Activated CD4-positive, alpha-beta T cell treated with anti-CD3 and anti-CD28 coated beads for 1 hour (primary cell): ENCODE measurements around the gene USP36.
"Not testable (repeated sequence)": the region's sequence is repeated elsewhere in the genome, so short reads cannot be mapped to it uniquely, and the experiment has no call there.

Experiments
- DNase-seq: peaks from one replicate; pipeline ENCODE4 v3.0.0-alpha.2; 2020

The USP36 gene

GRCh38 chr17:78870621-78871020 lies 30.0 kb upstream of the USP36 start:
- no peak for DNase-seq

GRCh38 chr17:78868391-78868790 lies 27.8 kb upstream of the USP36 start:
- DNase-seq: no peak

- not testable (repeated sequence) for DNase-seq
Measured at GRCh38 chr17:78867046-78867445, 26.4 kb upstream of the USP36 start.

- DNase-seq: peak; percentile 36
Measured at GRCh38 chr17:78865682-78866390, 25.2 kb upstream of the USP36 start.

GRCh38 chr17:78864117-78864516 lies 23.5 kb upstream of the USP36 start:
- DNase-seq: no peak

- no peak for DNase-seq
Measured at GRCh38 chr17:78862073-78863023, 21.7 kb upstream of the USP36 start.

GRCh38 chr17:78861229-78861628 lies 20.6 kb upstream of the USP36 start:
- DNase-seq: no peak

- no peak for DNase-seq
Measured at GRCh38 chr17:78859051-78859450, 18.4 kb upstream of the USP36 start.

- no peak for DNase-seq
Measured at GRCh38 chr17:78857266-78857665, 16.7 kb upstream of the USP36 start.

- DNase-seq: no peak
Measured at GRCh38 chr17:78855561-78856165, 15.0 kb upstream of the USP36 start.

- no peak for DNase-seq
Measured at GRCh38 chr17:78854508-78854907, 13.9 kb upstream of the USP36 start.

- no peak for DNase-seq
Measured at GRCh38 chr17:78853926-78854394, 13.3 kb upstream of the USP36 start.

- DNase-seq: no peak
Measured at GRCh38 chr17:78852709-78853121, 12.1 kb upstream of the USP36 start.

GRCh38 chr17:78849026-78849425 lies 8.4 kb upstream of the USP36 start:
- no peak for DNase-seq

GRCh38 chr17:78847052-78847451 lies 6.4 kb upstream of the USP36 start:
- DNase-seq: no peak

- DNase-seq: no peak
Measured at GRCh38 chr17:78844301-78845005, 3.8 kb upstream of the USP36 start.

GRCh38 chr17:78842881-78843565 lies 2.4 kb upstream of the USP36 start:
- DNase-seq: peak; percentile 44

GRCh38 chr17:78840530-78840779 lies 159 bp downstream of the USP36 start:
- DNase-seq: no peak

GRCh38 chr17:78839762-78840529 lies 668 bp downstream of the USP36 start:
- DNase-seq: peak; percentile 35

- DNase-seq: no peak
Measured at GRCh38 chr17:78839235-78839761, 1.3 kb downstream of the USP36 start.

GRCh38 chr17:78838574-78839005 lies 2.0 kb downstream of the USP36 start:
- DNase-seq: no peak
